ENCODE results near the gene CYP46A1.

CYP46A1 gene

DNA sequence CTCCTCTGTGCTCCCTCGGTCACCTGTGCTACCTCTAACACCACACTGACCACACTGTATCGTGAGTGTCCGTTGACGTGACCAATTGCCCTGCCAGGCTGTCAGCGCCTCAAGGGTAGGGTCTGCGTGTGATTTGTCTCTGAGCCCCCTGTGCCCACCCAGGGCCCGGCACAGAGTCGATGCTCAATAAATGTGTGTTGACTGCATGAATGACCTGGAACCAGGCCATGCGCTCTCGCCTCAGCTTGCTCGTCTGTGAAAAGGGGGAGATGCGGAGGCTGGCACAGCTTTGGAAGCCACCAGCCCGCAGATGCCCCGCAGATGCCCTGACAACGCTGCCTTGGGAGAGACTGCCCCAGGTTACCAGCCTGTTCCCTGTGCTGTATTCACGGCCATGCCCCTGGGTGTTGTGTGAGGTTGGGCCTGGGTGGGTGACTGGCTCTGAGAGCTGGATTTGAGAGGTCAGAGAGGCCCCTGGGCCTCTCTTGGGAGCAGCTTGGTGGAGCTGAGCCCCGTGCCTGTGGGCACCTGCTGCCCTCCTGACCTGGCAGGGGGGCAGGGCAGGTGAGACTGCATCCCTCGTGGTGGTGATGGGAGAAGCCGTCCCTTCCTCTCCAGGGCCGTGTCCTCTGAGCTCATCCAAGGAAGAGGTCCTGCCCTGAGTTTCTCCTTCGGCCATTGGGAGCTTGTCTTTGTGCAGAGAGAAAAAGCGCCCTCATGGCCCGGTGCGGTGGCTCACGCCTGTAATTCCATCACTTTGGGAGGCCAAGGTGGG, 43.2 kb downstream of the CYP46A1 start:
- DNase-seq (ENCODE audit: low read depth in 4 of 4, low spot score in 1 of 4), result no peak

DNA sequence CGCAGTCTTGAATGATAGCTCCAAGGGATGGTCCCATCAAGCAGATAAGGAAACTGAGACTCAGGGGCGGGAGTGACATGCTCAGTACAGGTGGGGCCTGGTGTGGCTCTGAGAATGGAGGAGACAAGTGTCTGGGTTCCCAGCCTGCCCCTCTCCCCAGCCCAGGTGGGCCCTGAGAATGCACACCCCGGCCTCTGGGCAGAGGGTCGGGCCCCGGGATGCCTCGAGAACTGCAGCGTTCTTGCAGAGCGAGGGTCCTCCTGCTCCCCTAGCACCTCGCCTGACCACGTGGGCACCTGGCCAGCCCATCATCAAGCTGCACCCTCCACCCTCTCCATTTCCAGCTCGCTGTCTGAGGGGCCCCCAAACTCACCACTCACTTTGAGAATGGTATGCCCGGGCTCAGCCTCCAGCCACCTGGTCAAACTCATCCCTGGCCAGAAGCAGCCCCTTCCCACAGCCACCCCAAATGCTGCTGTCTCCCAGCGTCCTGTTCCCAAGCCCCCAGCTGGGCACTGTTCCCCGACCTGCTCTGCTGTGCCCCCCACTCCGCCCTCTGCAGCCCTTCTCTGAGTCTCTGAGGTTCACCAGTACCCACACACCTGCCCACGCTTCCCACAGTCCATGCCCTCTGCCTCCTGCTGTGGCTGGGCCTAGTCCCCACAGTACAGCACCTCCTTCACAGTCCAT, 44.3 kb downstream of the CYP46A1 start:
- DNase-seq (ENCODE audit: low read depth in 4 of 4, low spot score in 1 of 4), result no peak

DNA sequence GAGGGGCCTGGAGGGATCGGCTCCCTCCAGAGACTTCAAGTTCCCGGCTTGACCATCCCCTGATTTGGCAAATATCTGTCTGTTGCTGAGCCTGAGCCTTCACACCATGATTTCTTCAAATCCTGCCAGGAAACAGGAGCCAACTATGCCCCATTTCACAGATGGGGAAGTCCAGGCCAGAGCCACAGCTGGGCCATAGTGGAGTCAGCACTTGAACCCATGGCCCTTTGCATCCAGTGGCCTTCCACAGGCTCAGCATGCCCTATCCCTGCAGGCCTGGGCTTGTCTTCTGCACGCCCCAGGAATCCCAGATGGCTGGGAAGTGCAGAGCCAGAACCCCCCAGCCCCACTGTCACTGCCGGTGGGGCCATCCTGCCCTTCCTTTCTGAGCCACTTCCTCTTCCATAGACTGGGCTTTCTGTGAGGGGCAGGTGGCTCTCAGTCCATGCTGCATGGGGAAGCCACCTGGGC, 44.9 kb downstream of the CYP46A1 start:
- no peak for DNase-seq (ENCODE audit: low read depth in 4 of 4, low spot score in 1 of 4)

DNA sequence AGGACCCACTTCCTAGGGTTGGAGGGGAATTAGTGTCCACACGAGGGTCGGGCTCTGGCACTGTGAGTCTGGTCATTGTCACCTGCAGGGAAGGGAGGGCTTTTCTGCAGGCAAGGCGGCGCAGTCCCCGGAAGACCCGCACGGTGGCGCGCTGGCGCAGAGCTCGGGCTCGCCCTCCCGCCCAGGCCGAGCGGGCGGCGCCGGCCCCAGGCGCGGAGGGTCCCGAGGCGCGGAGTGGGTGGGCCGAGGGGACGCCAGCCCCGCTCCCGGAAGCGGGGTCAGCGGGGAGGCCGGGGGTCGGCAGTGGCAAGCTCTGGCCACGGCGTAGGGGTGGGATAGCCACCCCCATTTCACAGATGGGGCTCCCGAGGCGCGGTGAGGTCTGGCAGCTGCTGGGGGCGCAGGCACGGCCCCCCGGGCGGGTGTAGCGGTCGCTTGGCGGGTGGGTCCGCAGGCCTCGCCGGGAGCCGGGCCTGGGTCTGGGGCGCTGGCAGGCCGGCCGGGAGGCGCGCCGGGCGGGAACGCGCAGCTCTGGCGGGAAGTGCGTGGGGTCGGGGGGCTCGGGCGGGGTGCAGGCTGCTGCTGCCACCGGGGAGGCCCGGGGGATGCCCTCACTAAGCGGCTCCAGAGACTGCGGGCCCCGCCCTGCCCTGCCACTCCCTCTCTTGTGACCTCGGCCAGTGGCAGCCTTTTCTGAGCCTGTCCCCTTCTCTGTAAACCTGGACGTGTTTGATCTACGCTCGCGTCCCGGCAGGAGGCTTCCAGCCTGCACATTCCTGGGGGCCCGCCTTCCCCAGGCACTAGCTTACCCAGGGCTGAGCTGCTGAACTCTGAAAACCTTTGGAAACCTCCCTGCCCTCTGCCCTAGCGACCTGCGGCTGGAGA, 46.1 kb downstream of the CYP46A1 start:
- peak; percentile 41 to 64 (median 48) for DNase-seq (ENCODE audit: low read depth in 4 of 4, low spot score in 1 of 4)

DNA sequence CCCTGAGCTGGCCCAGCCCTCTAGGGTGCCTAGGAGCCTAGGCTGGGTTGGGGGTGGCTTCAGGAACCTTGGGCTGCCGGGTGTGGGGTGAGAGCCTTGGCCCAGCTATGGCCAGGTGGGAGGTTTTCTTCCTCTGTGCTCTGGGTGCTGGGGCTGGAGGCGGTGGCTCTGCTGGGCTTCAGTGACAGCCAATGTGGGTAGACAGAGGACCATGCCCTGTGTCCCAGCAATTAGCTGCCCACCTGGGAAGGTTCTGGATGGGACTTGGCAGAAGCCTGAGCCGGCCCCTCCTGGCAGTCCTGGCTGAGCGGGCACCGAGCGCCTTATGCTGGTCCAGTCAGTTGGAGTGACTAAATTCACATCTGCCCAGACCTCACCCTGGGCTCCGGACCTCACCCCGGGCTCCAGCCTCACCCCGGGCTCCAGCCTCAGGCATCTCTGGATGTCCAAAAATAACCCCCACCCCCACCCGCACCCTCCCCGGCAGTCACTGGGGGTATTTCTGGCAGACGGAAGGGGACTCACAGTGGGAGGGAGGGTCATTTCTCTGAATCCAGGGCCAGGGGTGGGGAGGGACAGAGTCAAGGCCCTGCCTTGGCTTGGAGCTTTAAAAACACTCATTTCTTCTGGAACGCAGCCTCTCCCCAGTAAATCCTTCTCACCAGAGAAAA, 46.9 kb downstream of the CYP46A1 start:
- no peak for DNase-seq (ENCODE audit: low read depth in 4 of 4, low spot score in 1 of 4)

DNA sequence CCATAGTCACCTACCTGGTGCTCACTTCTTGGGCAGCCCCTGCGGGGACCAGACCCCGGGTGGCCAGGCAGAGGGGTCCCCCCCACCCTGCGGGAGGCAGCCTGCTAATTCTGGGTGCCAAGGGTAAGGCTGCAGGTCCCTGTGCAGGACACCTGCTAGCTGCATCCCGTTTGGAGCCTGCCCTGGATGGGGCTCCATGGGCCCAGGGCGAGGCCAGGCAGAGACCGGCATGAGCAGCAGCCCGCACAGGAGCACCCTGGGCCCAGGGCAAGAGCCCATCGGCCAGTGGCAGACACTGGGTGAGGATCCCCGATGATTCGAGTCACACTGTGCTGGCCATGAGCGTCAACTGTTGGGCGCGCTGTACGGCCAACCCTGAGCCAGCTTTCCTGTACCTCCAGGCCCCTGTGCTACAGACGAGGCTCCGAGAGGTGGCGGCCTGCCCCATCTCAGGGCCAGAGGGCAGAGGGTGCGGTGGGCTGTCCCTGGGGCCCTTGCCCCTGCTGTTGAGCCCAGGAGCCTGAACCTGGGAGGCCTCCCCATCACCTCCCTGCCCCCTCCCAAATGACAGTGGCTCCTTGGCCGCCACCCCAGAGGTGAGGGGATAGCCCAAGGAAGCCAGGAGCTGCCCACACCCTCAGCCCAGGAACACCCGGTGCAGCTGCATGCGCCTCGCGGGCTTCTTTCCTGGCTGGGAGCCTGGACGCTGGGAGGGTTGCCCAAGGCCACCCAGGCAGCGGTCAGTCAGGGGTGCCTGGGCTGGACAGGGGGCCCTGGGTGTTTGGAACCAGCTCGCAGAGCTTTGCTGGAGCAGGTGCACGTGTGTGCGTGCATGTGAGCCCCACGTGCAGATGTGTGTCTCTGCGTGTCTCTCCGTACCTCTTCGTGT, 47.7 kb downstream of the CYP46A1 start:
- no peak for DNase-seq (ENCODE audit: low read depth in 4 of 4, low spot score in 1 of 4)

DNA sequence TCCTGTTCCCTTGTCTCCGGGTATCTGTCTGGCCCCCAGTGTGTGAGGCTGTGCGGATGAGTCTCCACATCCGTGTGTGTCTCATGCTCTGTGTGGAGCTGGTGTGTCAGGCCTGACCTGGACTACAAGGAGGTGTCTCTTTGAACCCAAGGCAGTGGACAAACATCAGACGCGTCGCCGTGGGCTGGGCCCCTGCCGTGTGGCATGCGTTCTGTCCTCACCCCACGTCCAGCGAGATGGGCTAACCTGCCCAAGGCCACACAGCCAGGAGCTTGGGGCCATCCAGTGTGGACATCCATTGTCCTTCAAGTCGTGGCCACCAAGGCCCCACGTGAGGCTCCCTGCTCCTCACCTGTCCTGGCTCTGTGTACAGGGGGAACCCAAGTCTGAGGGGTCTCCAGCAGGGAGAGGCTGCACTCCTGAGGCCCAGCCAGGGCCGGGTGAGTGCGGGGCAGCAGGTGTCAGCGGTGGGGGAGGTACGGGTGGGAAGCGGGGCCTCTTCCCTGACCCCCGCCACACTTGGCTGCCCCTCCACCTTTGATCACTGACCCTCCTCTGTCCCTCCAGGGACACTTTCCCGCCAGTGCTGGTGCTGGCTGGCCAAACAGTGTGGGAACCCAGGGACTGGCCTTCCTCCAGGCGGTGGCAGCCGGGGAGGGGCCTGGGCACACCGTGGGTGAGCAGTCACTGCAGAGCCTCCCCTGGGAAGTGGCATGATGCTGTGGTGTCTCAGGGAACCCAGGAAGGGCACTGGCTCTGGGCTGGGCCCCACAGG, 48.5 kb downstream of the CYP46A1 start:
- no peak for DNase-seq (ENCODE audit: low read depth in 4 of 4, low spot score in 1 of 4)

DNA sequence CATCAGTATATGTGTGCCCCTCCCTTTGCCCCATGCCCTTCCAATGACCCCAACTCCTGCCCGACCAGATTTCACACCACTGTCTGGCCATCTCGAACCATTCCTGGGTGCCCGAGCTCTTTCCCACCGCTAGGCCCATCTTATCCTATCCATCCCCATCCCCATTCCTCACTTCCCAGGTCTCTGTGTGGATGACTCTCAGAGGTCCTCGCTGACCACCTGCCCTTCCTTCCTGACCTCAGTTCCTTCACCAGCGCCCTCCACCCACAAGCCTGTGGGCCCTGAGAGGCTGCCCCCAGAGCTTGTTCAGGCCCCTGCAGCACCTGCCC, 49.1 kb downstream of the CYP46A1 start:
- no peak for DNase-seq (ENCODE audit: low read depth in 4 of 4, low spot score in 1 of 4)

DNA sequence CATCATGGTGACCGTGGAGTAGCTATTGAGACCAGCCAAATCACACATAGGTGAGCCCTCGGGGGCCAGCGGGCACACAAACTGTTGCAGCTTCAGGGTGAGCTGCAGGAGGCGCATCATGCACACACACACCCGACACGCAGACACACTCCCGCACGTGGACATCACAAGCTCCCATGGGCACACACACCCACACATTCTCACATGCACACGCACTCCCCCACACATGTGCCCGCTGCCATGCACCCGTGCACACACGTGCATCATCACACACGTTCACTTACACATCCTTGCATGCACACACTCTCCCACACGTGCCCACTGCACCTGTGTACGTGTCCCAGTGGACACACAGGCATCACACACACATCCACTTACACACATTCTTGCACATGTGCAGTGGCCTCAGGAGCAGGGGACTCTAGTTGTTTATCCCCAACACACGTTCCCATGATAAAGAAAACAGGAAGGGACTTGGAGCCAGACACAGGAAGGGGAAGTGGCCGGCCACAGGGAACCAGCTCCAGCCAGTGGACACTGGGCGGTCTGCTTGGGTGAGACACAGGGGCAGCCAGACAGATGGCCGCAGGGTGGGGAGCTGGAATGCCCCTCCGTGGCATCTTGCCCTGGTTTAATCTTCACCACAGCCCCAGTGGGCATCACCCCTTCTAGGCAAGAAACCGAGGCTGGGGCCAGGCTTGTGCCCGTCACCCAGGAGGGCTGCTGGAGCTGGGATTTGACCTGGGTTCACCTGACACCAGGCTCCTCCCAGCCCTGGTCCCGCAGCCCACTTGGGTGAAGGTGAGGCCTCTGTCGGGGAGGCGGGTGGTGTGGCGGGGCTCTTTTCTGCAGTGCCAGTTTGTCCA, 49.7 kb downstream of the CYP46A1 start:
- no peak for DNase-seq (ENCODE audit: low read depth in 4 of 4, low spot score in 1 of 4)

DNA sequence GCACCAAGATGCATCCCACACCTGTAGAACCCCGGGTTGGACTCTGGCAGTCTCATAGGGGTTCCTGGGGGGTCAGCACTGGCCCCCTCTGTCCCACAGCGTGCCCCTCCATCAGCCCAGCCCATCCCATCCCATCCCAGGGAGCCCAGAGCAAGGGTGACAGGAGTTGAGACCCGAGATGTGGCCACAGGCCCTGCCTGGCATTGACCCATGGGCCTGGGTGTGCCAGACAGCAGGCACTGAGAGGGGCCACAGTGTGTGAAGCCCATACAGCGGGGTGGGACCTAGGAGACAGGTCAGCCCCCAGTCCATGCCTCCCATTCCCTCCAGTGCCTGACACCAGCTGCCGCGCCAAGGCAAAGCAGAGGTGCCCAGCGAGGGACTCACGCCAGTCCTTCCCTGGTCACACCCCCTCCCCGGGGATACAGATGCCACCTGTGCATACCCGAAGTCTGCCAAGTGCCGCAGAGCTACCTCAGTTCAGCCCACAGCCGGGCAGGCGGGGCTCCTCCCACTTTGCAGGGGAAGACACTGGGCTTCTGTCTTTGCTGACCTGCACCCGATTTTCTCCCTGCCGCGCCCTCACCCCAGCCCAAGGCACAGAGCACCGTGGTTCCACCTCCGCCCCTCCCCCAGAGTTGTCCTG, 50.4 kb downstream of the CYP46A1 start:
- no peak for DNase-seq (ENCODE audit: low read depth in 4 of 4, low spot score in 1 of 4)

DNA sequence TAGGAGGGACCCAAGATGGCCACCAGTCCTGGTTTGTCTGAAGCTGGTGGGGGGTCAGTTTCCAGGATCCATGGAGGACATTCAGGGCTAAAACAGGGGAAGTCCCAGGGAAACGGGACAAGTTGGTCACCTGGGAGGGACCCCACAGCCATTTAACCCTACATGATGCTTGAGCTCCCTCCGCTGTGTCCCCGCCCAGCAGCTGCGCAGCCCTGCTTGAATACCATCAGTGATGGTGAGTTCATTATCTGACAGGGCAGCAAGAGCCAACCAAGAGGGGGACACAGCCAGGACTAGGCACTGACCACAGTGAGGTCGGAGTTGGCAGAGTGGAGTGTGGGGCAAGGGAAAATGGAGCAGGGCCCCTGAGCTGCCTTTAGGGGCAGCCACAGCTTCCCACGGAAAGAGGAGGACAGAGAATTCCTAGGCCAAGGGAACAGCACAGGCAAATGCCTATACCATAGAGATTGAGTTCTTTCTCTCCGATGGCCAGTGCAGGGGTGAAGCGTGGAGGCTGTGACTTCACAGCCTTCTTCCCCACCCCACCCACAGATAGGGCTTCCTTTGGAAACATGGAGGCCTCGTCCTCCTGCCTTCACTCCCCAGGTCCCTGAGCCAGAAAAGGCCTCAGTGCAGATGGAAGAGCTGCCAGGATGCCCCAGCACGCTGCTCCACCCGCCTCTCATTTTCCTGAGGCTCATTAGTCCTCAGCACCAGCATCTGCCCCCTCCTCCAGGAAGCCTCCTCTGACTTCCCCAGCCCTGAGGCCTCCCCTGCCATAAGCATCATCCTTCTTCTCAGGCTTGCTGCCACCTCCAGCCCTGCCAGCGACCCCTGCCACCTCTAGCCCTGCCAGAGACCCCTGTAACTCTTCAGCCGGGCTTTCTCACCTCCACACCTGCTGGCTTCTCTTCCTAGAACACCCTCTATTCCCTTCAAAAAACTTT, 51.4 kb downstream of the CYP46A1 start:
- no peak for DNase-seq (ENCODE audit: low read depth in 4 of 4, low spot score in 1 of 4)

DNA sequence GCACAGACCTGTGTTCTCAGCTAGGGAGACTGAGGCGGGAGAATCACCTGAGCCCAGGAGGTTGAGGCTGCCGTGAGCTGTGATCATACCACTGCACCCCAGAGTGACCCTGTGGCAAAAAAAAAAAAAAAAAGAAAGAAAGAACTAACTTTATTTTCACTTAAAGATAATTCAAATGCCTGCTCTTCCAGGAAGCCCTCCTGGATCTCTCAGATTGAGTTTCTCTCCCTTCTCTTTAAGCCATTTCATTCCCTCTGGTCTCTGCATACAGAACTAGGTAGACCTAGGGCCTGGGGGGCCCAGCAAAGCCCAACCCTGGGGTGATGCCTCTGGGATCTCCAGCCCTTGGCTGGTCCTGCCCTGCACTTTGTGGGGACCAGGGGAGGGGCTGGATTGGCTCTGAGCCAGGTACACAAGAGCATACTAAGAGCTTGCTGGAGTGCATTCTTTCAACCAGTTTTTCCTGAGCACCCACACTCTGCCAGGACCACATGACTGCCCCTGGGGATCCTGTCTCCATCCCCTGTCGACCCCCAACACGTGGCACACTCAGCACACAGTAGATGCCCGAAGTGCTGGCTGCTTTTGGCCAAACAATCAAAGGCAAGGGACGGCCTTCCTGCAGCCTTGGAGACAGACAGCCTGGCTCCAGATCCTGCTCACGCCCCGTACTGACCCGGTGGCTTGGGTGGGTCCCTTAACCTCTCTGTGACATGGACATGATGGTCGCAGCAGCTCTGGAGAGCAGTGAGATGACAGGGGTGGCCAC, 52.7 kb downstream of the CYP46A1 start:
- no peak for DNase-seq (ENCODE audit: low read depth in 4 of 4, low spot score in 1 of 4)

DNA sequence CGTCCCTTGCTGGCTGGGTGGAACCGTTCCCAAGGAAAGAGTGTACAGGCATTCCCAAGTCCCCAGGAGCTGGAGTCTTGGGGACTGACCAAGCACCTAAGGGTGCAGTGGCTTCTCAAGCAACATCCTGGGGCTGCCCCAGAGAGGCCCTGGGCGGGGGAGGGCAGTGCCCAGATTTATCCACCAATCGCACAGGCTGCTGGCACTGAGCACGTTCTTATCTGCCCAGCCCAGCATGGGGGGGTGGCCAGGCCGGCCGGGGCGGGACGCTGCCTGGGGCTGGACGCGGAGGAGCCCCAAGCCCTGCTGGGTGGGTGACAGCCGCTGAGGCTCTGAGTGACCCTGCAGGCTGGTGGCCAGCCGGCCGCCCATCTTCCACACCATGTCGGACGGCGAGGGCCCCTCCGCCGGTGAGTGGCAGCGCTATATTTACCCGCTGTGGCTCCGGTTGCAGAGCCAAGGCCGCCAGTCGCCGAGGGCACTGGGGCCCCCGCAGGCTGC, 53.4 kb downstream of the CYP46A1 start:
- DNase-seq (ENCODE audit: low read depth in 4 of 4, low spot score in 1 of 4), result no peak

DNA sequence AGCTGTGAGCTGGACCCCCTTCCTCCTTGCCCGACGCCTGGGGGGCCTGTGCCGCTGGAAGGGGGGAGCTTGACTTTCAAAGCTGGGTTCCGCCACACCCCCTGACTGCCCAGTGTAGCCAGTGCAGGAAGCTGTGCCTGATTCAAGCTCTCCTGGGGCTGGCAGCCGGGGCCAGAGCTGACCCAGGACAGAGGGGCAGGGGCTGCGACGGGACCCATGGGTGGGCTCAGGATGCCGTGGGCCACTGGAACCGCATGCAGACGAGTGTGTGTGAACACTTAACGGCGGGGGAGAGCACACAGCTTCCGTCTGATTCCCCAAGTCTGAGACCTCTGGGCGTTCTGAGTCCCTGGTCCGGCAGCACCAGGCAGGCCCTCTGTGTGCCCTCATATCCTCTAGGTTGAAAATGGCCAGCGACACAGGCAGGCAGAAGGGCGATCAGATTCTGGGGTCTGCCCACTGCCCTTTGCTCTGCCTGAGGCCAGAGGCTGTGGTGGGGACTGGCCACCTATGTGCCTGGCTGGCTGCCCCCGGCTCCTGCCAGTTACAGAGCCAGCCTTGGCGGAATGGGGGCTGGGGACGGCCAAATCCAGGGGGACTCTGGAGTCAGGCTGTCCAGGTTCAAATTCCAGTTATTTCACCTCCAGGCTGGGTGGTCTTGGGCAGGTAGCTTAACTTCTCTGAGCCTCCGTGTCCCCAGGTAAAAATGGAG, 54.0 kb downstream of the CYP46A1 start:
- no peak for DNase-seq (ENCODE audit: low read depth in 4 of 4, low spot score in 1 of 4)

DNA sequence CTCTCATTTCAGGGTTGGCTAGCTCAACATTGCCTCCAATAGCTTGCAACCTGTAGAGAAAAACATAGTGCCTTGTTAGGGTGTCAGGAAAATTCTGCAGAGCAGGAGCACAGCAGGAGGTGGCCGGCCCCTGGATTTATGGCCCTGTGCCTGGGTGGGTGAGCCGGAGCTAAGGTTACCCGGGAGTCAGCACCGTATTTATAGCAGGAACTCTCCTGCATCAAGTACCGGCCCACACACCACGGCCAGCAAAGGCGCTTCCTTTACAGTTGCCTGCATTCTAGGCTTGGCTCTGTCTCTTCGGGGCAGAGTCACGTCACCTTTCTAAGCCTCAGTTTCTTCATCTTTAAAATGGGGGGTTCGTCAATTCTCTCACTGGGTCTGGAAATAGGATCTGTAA, 56.3 kb downstream of the CYP46A1 start:
- no peak for DNase-seq (ENCODE audit: low read depth in 4 of 4, low spot score in 1 of 4)
